GM18505 (cell line): ENCODE data around the gene RHPN2.
"Not testable (repeated sequence)": the region's sequence is repeated elsewhere in the genome, so short reads cannot be mapped to it uniquely, and the experiment has no call there.

Experiments used
- ATAC-seq: cut with Tn5 transposase; IDR thresholded peaks from one replicate; pipeline ENCODE4 v1.9.1; 2021; ENCODE audit not compliant: unreplicated experiment
- POLR2A ChIP-seq: IDR thresholded peaks from 4 replicates; pipeline ENCODE4 v1.6.1; 2011; ENCODE audit warnings: borderline replicate concordance; ENCODE audit not compliant: insufficient read depth, insufficient read length; ENCODE audit errors: extremely low read depth

Gene RHPN2

GRCh38 chr19:32969549-32969948 lies 95.1 kb downstream of the RHPN2 start:
- ATAC-seq = no peak
- TF ChIP-seq POLR2A = no peak

- TF ChIP-seq POLR2A = no peak
- ATAC-seq = no peak
Measured at GRCh38 chr19:32966750-32967149, 97.9 kb downstream of the RHPN2 start.

- TF ChIP-seq POLR2A = no peak
- no peak for ATAC-seq
Measured at GRCh38 chr19:32945260-32945659, 119.4 kb downstream of the RHPN2 start.

GRCh38 chr19:32941273-32941672 lies 123.4 kb downstream of the RHPN2 start:
- not testable (repeated sequence) for ATAC-seq

GRCh38 chr19:32936065-32936464 lies 128.6 kb downstream of the RHPN2 start:
- ATAC-seq = no peak
- no peak for TF ChIP-seq POLR2A

- ATAC-seq = no peak
- no peak for TF ChIP-seq POLR2A
Measured at GRCh38 chr19:32935629-32936028, 129.1 kb downstream of the RHPN2 start.

- no peak for TF ChIP-seq POLR2A
- ATAC-seq = no peak
Measured at GRCh38 chr19:32933571-32933970, 131.1 kb downstream of the RHPN2 start.

GRCh38 chr19:32930567-32930966 lies 134.1 kb downstream of the RHPN2 start:
- no peak for ATAC-seq
- TF ChIP-seq POLR2A = no peak

- ATAC-seq = no peak
- no peak for TF ChIP-seq POLR2A
Measured at GRCh38 chr19:32928806-32929205, 135.9 kb downstream of the RHPN2 start.
